ENCODE data around the gene NOS1AP.

GRCh38 chr1:162207862-162208261 lies 138.4 kb downstream of the NOS1AP start:
- no peak for TF ChIP-seq CHAMP1 (IDR thresholded peaks at IDR 0.05)
- no peak for TF ChIP-seq ZNF274 (IDR thresholded peaks at IDR 0.05; ENCODE audit: borderline replicate concordance, low read depth, low read length)
- TF ChIP-seq CEBPB (tag; IDR thresholded peaks at IDR 0.05), result no peak
- no peak for TF ChIP-seq PHF20 (IDR thresholded peaks at IDR 0.05; ENCODE audit: partially characterized antibody)
- no peak for TF ChIP-seq POLR2AphosphoS5 (IDR thresholded peaks at IDR 0.05; ENCODE audit: control insufficient read depth, insufficient read depth, low read depth, low read length)
- TF ChIP-seq MAFK (IDR thresholded peaks at IDR 0.05; ENCODE audit: low read length), result no peak
- TF ChIP-seq CTCF (IDR thresholded peaks at IDR 0.05 in 2 of 3, conservative IDR thresholded peaks at IDR 0.05 in 1 of 3; ENCODE audit: insufficient read depth in 2 of 3, low read depth in 1 of 3, low read length in 3 of 3), result no peak
- TF ChIP-seq ZZZ3 (IDR thresholded peaks at IDR 0.05), result no peak
- TF ChIP-seq NFIX (CRISPR knock-in tag; IDR thresholded peaks at IDR 0.05; ENCODE audit: low read depth), result no peak
